Right renal cortex interstitium (tissue), 3 donors: Measurements from ENCODE around the gene SASH1. TPM values are rescaled to one million over a fixed set of nuclear protein-coding genes. Genes with fewer than 3 reads are reported as not detected.
A peak's percentile ranks its signal among the peaks of the same experiment; 100 is the strongest.

Experiments
- DNase-seq, 3 donors: peaks; one replicate each; pipeline ENCODE4 v3.0.0-alpha.2; 2013; ENCODE audit warnings: low read depth in 3 of 3, low spot score in 2 of 3
- polyA plus RNA-seq, 3 donors: library from polyadenylated mRNA; unstranded; fragments of 120-200 nt; gene quantifications; one replicate each; pipeline ENCODE4 v1.2.1, GENCODE V29; 2013; ENCODE audit not compliant: insufficient read length in 3 of 3

SASH1 gene
- polyA plus RNA-seq, result 10 to 100 TPM; 26.7 to 27.7 (median 26.9) TPM

DNA sequence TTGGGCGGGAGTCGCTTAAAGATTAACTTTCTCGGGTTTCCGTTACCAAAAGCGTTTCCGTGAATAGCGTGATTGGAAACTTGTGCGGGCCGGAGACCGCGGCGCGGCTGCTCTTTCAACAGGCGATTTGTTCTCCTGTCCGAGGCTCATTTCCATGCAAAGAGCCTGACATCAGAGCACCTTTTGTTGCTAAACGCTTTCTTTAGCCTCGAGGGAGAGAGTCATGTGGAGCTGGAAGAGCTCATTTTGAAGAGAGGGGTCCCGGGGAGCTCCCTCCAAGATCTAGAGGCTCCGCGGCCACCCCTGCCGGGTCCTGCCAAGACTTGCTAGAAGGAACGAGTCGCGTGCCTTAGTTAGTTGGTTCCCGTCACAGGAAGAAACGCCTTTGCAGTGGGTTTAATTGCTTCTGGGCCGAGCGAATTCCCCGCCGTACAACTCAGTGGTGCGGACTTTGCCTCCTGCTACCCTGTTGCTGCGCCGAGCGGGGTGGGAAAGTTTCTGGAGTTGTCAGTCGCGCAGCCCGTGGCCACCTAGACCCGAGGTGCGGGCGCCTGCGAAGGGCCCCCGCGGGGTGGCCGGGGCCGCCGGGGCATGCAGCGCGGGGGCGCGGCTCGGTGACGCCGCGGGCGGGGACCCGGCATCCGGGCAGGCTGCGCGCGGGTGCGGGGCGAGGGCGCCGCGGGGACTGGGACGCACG, at the start of gene SASH1:
TSS of gene SASH1 (plus strand) at position 489 of the 697 bp plus-strand sequence. CDS start 230 bp downstream, outside the sequence.
- DNase-seq, result peak; percentile 77 to 82 (median 78)

GRCh38 chr6:148293181-148293995, 49.2 kb upstream of the SASH1 start:
- no peak for DNase-seq

- no peak for DNase-seq
These were observed 48.6 kb upstream of the SASH1 start for GRCh38 chr6:148294059-148294458.

DNA sequence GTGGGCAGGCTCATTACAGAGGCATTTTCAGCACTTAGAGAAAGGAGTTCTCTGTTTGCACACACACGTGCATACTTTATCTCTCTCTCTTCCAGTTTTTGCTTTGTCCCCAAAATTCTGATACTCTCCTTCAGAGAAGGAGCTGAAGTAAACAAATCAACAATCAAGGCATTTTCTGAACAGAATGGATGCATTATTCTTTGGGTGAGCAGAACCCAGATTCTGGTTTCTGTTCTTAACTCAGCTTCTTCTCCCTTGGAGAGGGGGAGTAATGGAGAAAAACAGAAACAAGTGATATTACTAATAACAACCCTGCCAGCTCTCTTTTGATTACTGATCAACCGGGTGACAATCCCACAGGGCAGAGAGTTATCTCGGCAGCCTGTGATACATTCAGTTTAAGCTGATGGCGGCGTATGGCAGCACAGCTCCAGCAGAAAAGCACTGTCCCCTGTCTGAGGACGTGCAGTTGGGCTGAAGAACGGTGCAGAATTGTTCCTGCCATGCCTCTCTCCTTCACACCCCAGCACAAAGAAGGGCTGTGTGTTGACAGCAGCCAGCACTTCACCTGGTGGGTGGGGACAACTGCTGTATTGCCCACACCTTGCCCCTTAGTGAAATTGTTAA, 47.3 kb upstream of the SASH1 start:
- DNase-seq, result no peak

GRCh38 chr6:148296771-148297170, 45.9 kb upstream of the SASH1 start:
- no peak for DNase-seq

DNA sequence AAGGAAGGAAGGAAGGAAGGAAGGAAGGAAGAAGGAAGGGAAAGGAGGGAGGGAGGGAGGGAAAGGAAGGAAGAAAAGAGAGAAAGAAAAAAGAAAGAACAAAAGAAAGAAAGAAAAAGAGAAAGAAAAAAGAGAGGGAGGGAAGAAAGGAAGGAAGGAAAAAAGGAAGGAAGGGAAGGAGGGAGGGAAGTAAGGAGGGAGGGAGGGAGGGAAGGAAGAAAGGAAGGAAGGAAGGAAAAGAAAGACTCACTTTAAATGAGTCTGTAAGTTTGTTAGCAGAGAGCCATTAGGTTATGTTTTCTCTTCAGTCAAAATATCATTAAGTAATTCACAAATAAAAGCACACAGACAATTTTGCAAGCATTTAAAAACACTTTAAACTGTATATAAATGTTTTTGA, 44.0 kb upstream of the SASH1 start:
- DNase-seq, result no peak

DNA sequence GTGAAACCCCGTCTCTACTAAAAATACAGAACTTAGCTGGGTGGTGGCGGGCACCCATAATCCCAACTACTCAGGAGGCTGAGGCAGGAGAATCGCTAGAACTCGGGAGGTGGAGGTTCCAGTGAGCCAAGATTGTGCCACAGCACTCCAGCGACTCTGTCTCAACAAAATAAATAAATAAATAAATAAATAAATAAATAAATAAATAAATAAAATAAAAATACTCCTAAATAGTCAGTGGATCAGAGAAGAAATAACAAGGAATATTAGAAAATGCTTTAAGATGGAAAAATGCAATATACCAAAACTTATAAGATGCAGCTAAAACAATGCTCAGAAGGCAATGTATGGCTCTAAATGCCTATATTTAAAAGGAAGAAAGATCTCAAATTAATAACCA, 39.0 kb upstream of the SASH1 start:
- DNase-seq, result no peak

DNA sequence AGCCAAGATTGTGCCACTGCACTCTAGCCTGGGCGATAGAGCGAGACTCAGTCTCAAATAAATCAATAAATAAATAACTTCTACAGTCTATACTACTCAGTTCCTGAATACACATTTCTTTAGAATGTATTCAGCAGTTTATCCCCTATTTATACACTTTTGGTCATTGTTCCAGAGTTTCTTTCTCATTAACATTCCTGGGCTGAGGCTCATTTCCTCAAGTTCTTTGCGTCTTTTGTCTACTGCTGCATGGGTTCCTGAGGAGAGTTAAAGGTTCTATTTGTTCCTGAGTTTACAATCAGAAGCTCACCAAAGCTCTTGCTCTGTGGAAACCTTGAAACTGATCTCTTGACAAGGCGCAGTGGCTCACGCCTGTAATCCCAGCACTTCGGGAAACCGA, 37.7 kb upstream of the SASH1 start:
- no peak for DNase-seq

DNA sequence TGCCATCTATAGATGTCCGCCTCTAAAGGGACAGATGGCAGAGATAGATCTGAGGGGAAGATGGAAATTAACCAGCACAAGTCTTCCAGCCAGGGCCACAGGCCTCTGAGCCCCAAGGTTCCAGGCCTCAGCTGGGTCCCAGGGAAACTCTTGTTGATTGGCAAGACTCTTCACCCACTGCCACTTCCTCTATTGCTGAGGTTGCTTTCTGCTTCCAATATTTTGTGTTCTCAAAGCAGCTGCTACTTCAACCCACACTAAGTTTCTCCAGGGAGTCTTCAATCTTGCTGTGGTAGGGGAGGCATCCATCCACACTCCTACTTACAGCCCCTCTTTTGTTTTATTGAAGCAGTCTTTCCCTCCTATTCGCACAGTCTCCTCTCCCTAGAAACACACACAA, 36.4 kb upstream of the SASH1 start:
- no peak for DNase-seq

DNA sequence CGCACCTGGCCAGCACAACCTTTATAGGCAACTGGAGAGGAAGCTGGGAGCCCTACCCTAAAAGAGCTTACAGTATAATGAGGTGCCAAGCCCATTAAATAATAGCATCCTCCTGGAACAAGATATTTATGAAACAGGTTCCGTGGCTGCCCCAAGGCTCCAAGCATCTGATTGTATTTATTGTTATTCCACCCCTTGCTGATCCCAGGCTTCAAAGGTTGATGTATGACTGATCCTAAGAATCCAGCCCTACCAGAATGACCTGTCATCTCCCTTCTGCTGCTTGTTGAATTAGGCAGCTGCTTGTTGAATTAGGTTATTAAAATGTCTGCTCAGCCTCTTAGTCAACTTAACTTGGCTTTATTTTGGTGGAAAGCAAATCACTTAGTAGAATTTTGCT, 35.2 kb upstream of the SASH1 start:
- no peak for DNase-seq

DNA sequence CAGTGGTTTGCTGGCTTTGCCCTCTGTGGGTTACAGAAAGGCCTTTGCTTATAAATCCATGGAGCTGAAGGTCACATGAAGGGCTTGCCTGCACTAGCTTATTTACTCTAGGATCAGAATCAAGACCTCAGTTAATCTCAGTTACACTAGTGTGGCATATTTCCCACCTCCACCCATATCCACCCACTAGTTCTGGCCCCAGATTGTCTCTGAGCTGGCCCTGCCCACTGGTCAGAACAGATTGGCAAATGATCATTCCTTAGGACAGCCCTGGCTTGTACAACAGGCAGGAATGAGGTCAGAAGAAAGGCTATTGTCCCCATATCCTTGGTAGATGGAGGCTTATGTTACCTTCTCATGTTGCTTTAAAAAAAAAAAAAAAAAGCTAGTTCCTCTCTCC, 33.3 kb upstream of the SASH1 start:
- no peak for DNase-seq

DNA sequence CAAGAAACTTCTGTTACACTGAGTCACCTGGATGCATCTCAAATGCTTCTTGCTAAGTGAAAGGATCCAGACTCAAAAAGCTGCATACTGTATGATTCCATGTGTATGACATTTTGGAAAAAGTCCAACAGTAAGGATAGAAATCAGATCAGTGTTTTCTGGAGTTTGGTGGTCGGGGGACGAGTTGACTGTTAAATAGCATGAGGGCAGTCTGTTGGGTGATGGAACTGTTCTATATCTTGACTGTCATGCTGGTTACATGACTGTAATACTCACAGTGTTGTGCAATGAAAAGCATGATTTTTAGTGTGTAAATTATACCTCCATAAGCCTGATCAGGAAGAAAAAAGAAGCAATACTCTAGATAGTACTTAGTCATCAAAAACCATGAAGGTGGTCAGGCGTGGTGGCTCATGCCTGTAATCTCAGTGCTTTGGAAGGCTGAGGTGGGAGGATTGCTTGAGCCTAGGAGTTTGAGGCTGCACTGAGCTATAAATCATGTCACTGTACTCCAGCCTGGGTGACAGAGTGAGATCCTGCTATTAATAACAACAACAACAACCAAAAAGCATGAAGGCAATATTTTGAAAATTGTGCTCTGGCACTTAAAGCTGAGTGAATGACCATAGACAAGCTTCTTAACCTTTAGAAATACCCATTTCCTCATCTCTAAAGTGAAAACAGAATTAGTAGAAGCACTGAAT, 30.5 kb upstream of the SASH1 start:
- no peak for DNase-seq

DNA sequence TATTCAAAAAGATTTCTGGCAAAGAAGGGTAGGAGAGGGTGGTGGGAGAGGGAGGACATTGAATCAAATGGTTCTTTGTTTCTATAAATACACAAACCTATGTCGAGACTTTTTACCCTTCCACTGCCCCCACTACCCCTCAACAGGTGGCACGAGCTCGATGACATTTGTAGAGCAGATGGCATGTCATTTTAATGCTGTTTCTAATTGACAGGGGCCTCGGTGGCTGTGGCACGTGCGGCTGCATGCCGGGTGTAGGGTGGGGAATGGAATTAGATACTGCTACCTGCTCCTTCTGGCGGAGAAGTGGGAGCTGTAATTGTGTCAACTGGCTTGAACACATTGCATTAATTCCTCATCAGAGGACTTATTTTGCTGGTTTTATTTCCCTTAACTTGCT, 29.1 kb upstream of the SASH1 start:
- DNase-seq, result no peak

- no peak for DNase-seq
These were observed 26.3 kb upstream of the SASH1 start for GRCh38 chr6:148316308-148316707.

- no peak for DNase-seq
These were observed 25.6 kb upstream of the SASH1 start for GRCh38 chr6:148317051-148317450.

DNA sequence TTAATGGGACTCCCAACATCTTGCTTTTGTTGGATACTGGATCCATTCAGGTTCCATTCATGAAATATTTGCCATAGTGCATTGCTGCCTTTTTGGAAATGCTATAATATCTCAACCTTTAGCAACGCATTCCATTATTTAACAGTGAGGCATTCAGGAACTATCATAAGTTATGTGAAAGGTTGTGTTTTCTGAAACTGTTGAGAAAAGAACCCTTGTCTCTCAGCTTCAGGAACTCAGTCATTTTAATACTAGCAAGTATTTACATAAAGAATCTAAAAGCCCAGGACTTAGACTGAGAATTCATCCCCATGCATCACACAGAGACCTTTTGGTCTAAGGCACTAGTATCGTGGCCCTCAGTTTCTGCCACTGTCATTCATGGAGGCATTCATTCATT, 24.9 kb upstream of the SASH1 start:
- DNase-seq, result no peak

DNA sequence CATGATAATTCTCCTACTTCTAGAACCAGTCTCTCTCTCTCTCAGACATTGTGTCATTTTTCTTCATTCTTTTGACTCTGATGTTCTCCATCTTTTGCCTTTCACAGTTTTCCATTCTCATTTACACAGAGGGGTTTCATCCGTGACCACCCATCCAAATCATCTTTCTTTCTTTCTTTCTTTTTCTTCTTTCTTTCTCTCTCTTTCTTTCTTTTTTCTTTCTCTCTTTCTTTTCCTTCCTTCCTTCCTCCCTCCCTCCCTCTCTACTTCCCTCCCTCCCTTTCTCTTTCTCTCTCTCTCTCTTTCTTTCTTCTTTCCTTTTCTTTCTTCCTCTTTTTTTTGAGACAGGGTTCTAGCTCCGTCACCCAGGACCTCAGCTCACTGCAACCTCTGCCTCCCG, 19.9 kb upstream of the SASH1 start:
- no peak for DNase-seq

GRCh38 chr6:148323344-148323743, 19.3 kb upstream of the SASH1 start:
- no peak for DNase-seq

GRCh38 chr6:148324297-148324985, 18.2 kb upstream of the SASH1 start:
- no peak for DNase-seq

DNA sequence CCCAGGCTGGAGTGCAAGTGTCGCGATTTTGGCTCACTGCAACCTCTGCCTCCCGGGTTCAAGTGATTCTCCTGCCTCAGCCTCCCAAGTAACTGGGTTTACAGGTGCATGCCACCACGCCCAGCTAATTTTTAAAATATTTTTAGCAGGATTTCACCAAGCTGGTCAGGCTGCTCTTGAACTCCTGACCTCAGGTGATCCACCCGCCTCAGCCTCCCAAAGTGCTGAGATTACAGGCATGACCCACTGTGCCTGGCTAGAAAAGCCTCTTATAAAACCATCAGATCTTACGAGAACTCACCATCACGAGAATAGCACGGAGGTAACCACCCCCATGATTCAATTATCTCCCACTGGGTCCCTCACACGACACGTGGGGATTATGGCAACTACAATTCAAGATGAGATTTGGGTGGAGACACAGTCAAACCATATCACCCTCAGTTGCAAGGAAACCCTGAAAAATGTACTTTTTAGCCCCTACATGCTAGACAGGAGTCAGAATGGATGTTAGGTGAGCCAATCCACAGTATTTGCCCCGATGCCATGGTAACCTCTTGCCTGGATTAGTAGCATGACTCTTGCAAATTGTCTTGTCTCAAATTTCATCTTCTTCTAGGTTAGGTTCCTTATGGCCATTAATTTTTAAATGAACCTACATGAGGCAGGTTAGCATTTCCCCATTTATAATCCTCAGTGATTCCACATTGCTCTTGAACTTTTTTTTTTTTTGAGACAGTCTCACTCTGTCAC, 17.1 kb upstream of the SASH1 start:
- no peak for DNase-seq
